Stomach smooth muscle (tissue), 2 donors: ENCODE measurements around the gene MRPL12.

ENCODE experiments used
- H3K27ac ChIP-seq: one replicate; pipeline ENCODE4 v1.7.0; 2013; ENCODE audit warnings: mild to moderate bottlenecking, low read length, inconsistent platforms
- H3K27me3 ChIP-seq, 2 donors: one replicate each; pipeline ENCODE4 v1.7.0; 2013; ENCODE audit warnings: low read length in 2 of 2; ENCODE audit not compliant: insufficient read depth in 2 of 2, control insufficient read depth in 1 of 2
- H3K36me3 ChIP-seq, 2 donors: one replicate each; pipeline ENCODE4 v1.7.0; 2013; ENCODE audit warnings: low read length in 2 of 2; ENCODE audit not compliant: control insufficient read depth in 2 of 2, insufficient read depth in 2 of 2
- H3K4me1 ChIP-seq: one replicate; pipeline ENCODE4 v1.7.0; 2013; ENCODE audit warnings: low read length; ENCODE audit not compliant: control insufficient read depth, insufficient read depth
- H3K4me3 ChIP-seq, 2 donors: one replicate each; pipeline ENCODE4 v1.7.0; 2013; ENCODE audit warnings: low read length in 2 of 2
- H3K9ac ChIP-seq, 2 donors: one replicate each; pipeline ENCODE4 v1.7.0; 2013; ENCODE audit warnings: low read length in 2 of 2, mild to moderate bottlenecking in 1 of 2
- H3K9me3 ChIP-seq, 2 donors: one replicate each; pipeline ENCODE4 v1.7.0; 2013; ENCODE audit warnings: low read length in 2 of 2; ENCODE audit not compliant: control insufficient read depth in 2 of 2
- donor health status: healthy.
- donor health status: Pancreatic carcinoma.

MRPL12 gene

DNA sequence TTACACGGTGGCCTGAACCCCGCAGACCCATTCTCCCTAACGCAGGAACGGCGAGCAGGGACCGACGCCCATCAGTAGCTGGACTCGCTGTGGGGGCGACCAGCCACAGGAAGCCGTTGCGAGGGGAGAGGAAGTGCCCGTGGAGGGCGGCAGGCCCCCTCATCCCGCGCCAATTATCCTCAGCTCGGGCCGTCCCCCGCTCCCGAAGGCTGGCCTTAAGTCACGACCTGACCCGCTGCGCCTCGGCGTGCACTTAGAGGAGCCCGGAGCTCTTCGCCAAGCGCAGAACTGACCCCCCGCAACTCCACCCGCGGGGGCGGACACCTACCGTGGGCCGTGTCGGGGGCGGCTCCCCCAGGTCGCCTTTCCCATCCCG, 20.0 kb upstream of the MRPL12 start:
- H3K4me1 ChIP-seq = peaks cover 26% of the 10 kb centered on the region

DNA sequence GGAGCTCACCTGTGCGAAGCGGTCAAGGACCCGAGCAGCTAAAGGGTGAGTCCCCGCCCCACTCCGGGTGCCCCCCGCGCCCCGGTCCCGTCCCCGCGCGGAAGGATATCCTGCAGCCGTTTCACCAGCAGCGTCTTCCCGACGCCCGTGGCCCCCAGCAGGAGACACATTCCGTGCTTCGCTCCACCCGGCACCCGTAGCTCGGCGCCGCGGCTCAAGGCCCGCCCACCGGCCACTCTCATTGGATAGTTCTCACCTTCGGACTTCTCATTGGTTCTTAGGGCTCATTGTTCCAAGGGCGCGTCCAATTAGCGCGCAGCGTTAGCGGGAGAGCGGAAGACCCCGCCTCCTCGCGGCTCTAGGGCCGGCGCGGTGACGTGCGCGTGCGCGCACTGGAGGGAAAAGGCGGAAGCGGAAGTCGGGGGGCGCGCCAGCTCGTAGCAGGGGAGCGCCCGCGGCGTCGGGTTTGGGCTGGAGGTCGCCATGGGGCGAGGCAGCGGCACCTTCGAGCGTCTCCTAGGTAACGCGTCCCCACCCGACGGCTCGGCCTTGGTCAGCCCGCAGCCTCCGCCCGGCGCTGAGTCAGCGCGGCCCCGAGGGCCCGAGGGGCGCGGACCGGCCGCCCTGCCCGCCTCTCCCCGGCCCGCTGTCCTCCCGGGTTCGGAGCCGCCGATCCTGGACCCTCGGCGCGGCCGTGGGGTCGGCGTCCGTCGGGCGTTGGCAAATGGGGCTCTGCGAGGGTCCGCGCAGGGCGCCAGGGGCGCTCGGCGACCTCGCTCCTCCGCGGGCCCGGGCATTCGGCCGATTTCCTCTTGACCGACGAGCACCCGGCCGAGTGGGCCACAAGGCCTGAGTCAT, 19.4 kb upstream of the MRPL12 start, which contains the start of the genes ARL16 and HGS:
Gene ARL16, minus strand, starts transcription at position 214 of the 858 bp plus-strand sequence. Its CDS starts 44 bp downstream, at position 170.
Gene HGS, plus strand, starts transcription at position 428 of the 858 bp plus-strand sequence. Its CDS starts 56 bp downstream, at position 484.
- Histone ChIP-seq H3K9ac (peak within 1 kb of the TSS; percentile 82 to 83), H3K4me3 (peak within 1 kb of the TSS; percentile 82 to 92), H3K27me3 (no peaks in the 10 kb centered on the region), H3K27ac (peak within 1 kb of the TSS; percentile 55), H3K4me1 (peaks cover 26% of the 10 kb centered on the region), H3K36me3 (peaks cover 5 to 18% of the 10 kb centered on the region in 2 donors), H3K9me3 (no peaks in the 10 kb centered on the region)

More for the DNA sequence above, 20.0 kb upstream of the MRPL12 start:
- H3K36me3 ChIP-seq = peaks cover 5 to 14% of the 10 kb centered on the region in 2 donors
- peak overlapping the region; percentile 82 to 92 for H3K4me3 ChIP-seq
- H3K27ac ChIP-seq = peak overlapping the region; percentile 55
- peak overlapping the region; percentile 82 to 83 for H3K9ac ChIP-seq
- no peaks in the 10 kb centered on the region for H3K27me3 ChIP-seq
- no peaks in the 10 kb centered on the region for H3K9me3 ChIP-seq

DNA sequence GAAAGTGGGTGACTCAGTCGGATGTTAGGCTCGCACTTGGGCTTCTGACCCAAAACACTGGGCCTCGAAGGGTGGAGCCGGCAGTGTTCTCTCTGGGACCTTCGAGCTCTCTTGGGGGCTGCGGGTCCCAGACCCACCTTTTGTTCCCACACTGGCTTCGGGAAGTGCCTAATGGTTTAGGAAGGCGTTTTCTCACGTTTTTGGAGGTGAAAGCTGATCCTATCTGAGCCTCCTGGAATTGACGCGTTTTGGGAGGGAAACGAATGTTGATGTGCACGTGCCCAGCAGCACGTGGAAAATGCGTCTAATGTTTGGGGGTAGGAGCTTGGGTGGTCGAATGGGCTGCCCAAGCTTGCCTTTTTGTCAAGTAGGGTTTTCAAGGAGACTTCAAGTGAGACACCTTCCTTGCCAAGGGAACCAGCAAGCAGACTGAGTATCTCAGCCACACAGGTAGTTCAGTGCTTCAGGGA, 18.7 kb upstream of the MRPL12 start:
- peak overlapping the region; percentile 81 to 92 for H3K4me3 ChIP-seq
- no peaks in the 10 kb centered on the region for H3K9me3 ChIP-seq
- H3K27ac ChIP-seq = no peak overlapping the region
- no peaks in the 10 kb centered on the region for H3K27me3 ChIP-seq
- H3K9ac ChIP-seq = peak overlapping the region; percentile 68 to 80
- H3K36me3 ChIP-seq = peaks cover 7 to 24% of the 10 kb centered on the region in 2 donors
- peaks cover 26% of the 10 kb centered on the region for H3K4me1 ChIP-seq

DNA sequence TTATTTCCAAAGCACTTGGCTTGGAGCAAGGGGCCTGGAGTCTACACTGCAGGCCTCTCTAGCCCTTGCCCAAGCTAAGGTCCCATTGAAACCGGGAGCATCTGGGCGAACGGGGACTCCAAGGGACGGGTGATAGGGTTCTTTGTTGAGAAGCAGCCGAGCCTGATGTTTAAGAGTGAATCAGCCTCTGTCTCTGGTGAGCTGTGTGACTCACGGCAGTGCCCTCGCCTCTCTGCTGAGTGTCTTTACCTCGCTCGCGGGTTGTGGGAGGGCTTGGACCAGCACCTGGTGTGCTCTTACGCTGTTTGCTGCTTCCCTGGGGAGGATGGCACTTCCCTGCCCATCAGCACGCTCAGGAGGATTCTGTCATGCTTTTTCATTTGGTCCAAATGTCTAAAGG, 18.1 kb upstream of the MRPL12 start:
- H3K27ac ChIP-seq = no peak overlapping the region
- peak overlapping the region; percentile 81 to 92 for H3K4me3 ChIP-seq
- H3K4me1 ChIP-seq = peaks cover 26% of the 10 kb centered on the region
- no peaks in the 10 kb centered on the region for H3K27me3 ChIP-seq
- H3K9me3 ChIP-seq = no peaks in the 10 kb centered on the region
- H3K36me3 ChIP-seq = peaks cover 8 to 24% of the 10 kb centered on the region in 2 donors
- peak overlapping the region; percentile 68 to 80 for H3K9ac ChIP-seq

DNA sequence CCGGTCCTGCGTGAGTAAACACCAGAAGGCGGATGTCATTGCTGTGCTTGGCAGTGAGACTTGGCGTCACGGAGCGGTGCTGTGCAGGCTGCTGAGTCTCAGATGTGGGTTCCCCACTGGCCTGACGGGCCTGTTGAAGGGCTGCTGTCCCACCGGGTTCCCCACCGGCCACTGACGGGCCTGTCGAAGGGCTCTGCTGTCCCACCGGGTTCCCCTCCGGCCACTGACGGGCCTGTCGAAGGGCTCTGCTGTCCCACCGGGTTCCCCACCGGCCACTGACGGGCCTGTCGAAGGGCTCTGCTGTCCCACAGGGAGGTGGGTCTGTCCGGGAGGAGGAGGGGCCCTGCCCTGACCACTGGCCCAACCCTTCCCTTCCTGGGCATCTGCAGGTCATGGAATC, 16.6 kb upstream of the MRPL12 start:
- Histone ChIP-seq H3K27ac (no peak overlapping the region), H3K27me3 (no peaks in the 10 kb centered on the region), H3K36me3 (peaks cover 19 to 32% of the 10 kb centered on the region in 2 donors), H3K4me1 (peaks cover 26% of the 10 kb centered on the region), H3K4me3 (no peak overlapping the region), H3K9ac (no peak overlapping the region), H3K9me3 (no peaks in the 10 kb centered on the region)

DNA sequence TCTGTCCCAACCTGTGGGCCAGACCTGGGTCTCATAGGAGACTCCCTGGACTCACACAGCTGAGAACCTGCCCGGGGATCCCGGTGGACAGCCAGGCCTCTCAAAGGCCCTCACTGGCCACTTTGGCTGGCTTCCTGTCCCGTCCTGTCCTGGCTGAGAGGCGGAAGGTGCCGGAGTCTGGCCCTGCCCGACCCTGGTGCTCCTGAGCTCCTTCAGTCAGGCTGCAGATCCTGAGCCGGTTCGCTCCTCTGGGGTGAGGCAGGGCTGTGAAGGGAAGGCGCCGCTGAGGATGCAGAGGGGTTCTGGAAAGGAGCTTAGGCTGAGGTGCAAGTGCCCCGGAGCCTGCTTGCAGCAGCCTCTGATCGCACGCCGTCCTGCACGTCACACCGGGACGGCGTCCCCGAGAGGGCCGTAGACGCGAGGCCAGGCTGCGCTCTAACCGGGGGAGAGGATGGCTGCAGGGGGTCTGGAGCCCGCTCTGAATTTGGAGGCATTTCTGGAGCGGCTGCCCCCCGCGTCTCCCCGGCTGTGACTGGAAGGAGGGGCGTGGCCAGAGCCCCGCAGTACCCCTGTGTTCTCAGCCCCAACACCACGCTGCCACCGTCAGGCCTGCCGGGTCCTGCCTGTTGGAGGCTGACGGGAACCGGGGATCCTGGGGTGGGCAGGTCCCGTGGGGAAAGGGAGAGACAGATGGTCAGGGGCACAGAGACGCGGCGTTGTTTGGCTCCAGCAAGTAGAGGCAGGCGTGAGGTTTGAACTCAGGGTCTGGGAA, 15.2 kb upstream of the MRPL12 start:
- H3K9me3 ChIP-seq = no peaks in the 10 kb centered on the region
- H3K27ac ChIP-seq = no peak overlapping the region
- H3K9ac ChIP-seq = no peak overlapping the region
- no peaks in the 10 kb centered on the region for H3K27me3 ChIP-seq
- peaks cover 20% of the 10 kb centered on the region for H3K4me1 ChIP-seq
- no peak overlapping the region for H3K4me3 ChIP-seq
- H3K36me3 ChIP-seq = peaks cover 23 to 41% of the 10 kb centered on the region in 2 donors

DNA sequence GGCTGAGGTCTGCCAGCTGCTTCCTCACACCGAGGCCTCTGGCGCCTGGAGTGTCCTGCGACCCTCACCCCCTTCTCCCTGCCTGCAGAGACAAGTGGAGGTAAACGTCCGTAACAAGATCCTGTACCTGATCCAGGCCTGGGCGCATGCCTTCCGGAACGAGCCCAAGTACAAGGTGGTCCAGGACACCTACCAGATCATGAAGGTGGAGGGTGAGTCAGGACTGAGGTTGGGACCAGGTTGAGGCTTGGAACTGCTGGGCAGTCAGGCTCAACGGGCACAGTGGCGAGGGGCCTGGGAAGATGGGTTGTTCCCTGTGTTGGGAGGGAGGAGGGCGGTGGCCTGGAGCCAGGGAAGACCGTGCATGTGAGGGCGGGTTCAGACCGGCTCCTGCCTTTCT, 14.6 kb upstream of the MRPL12 start:
- Histone ChIP-seq H3K27me3 (no peaks in the 10 kb centered on the region), H3K36me3 (peaks cover 23 to 44% of the 10 kb centered on the region in 2 donors), H3K27ac (no peak overlapping the region), H3K9me3 (no peaks in the 10 kb centered on the region), H3K4me1 (peaks cover 15% of the 10 kb centered on the region), H3K4me3 (no peak overlapping the region), H3K9ac (no peak overlapping the region)

DNA sequence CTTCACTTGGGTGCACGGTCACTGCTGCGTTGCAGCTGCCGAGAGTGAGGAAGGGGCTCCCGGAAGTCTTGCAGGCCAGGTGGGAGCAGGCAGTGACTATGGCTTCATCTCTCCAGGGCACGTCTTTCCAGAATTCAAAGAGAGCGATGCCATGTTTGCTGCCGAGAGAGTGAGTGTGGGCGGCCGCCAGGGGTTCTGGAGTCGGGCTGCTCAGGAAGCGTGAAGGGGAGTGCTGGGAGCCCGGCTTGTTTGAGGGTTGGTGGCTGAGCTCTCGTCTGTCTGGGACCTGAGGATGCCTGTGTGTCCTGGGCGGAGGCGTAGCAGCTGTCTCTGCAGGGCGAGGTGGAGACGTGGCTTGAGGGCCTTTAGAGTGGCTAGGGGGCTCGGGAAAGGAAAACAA, 13.1 kb upstream of the MRPL12 start:
- H3K27ac ChIP-seq = no peak overlapping the region
- peaks cover 34 to 54% of the 10 kb centered on the region in 2 donors for H3K36me3 ChIP-seq
- H3K9me3 ChIP-seq = no peaks in the 10 kb centered on the region
- no peak overlapping the region for H3K9ac ChIP-seq
- H3K4me3 ChIP-seq = no peak overlapping the region
- peaks cover 9% of the 10 kb centered on the region for H3K4me1 ChIP-seq
- no peaks in the 10 kb centered on the region for H3K27me3 ChIP-seq

DNA sequence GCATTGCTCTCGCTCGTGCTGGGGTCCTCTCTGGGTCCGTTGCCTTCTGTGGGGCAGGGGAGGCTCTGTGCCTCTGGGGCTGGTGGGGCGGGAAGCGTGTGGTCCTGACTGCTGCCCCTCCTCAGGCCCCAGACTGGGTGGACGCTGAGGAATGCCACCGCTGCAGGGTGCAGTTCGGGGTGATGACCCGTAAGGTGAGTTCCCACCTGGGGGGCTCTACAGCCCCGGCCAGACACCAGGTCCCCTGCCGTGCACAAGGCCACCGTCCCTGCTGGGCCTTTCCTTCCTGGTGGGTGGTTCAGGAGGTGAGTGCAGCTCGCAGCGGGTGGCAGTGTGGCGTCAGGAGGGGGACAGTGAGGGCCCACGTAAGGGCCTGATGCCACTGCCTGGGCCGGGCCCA, 12.6 kb upstream of the MRPL12 start:
- Histone ChIP-seq H3K4me3 (no peak overlapping the region), H3K36me3 (peaks cover 35 to 59% of the 10 kb centered on the region in 2 donors), H3K9ac (no peak overlapping the region), H3K4me1 (peaks cover 4% of the 10 kb centered on the region), H3K9me3 (no peaks in the 10 kb centered on the region), H3K27ac (no peak overlapping the region), H3K27me3 (no peaks in the 10 kb centered on the region)

DNA sequence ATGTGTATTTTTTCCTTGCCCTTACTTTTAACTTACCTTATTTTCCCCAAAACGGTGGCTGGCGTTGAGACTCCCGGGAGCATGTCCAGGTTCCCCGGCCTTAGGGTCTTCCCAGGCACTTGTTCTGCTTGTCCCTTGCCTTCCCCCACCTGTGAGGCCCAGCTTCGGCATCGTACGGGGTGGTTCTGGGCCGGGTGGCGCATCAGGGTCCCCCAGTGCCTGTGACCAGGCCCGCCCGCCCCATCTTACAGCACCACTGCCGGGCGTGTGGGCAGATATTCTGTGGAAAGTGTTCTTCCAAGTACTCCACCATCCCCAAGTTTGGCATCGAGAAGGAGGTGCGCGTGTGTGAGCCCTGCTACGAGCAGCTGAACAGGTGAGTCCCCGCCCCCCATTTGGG, 12.0 kb upstream of the MRPL12 start:
- peaks cover 37 to 63% of the 10 kb centered on the region in 2 donors for H3K36me3 ChIP-seq
- H3K9ac ChIP-seq = no peak overlapping the region
- no peak overlapping the region for H3K4me3 ChIP-seq
- H3K27ac ChIP-seq = no peak overlapping the region
- H3K4me1 ChIP-seq = peaks cover 2% of the 10 kb centered on the region
- no peaks in the 10 kb centered on the region for H3K27me3 ChIP-seq
- H3K9me3 ChIP-seq = no peaks in the 10 kb centered on the region
